Ectodermal cell (in vitro differentiated cells): ENCODE results near the gene RIMS4.

Experiments used
- H3K27ac ChIP-seq: 2 replicates; pipeline ENCODE4 v1.7.0; 2013; ENCODE audit warnings: mild to moderate bottlenecking, low read depth, low read length; ENCODE audit not compliant: insufficient read depth, poor library complexity, severe bottlenecking
- H3K27me3 ChIP-seq: 2 replicates; pipeline ENCODE4 v1.7.0; 2013; ENCODE audit warnings: mild to moderate bottlenecking, low read length; ENCODE audit not compliant: insufficient read depth, control insufficient read depth, poor library complexity, severe bottlenecking
- H3K36me3 ChIP-seq: one replicate; pipeline ENCODE4 v1.7.0; 2013; ENCODE audit warnings: low read length; ENCODE audit not compliant: control insufficient read depth, insufficient read depth
- H3K4me1 ChIP-seq: one replicate; pipeline ENCODE4 v1.7.0; 2013; ENCODE audit warnings: low read length; ENCODE audit not compliant: control insufficient read depth, insufficient read depth
- H3K4me3 ChIP-seq: 2 replicates; pipeline ENCODE4 v1.7.0; 2013; ENCODE audit warnings: low read depth, low read length, control low read depth; ENCODE audit not compliant: insufficient read depth
- H3K9me3 ChIP-seq: 2 replicates; pipeline ENCODE4 v1.7.0; 2013; ENCODE audit warnings: mild to moderate bottlenecking, low read length, moderate library complexity; ENCODE audit not compliant: control insufficient read depth
- whole genome bisulfite sequencing, 2 experiments: methylation state at CpG; one replicate each; pipeline ENCODE4 v1.1.7; 2013; ENCODE audit warnings: missing lambda C conversion rate in 2 of 2; 5-methylcytosine and 5-hydroxymethylcytosine counted together

The RIMS4 gene

GRCh38 chr20:44784688-44785087 is 25.7 kb downstream of the RIMS4 start:
- H3K4me3 ChIP-seq, result no peak overlapping the region
- no peaks in the 10 kb centered on the region for H3K36me3 ChIP-seq
- no peak overlapping the region for H3K27ac ChIP-seq
- no peaks in the 10 kb centered on the region for H3K9me3 ChIP-seq
- no peaks in the 10 kb centered on the region for H3K27me3 ChIP-seq
- H3K4me1 ChIP-seq, result no peaks in the 10 kb centered on the region
- WGBS, 2 experiments, result 85% methylated on average over 1 of the region's 1 CpG

- no peaks in the 10 kb centered on the region for H3K36me3 ChIP-seq
- H3K27me3 ChIP-seq, result no peaks in the 10 kb centered on the region
- H3K9me3 ChIP-seq, result no peaks in the 10 kb centered on the region
- 88 to 94% methylated on average over 3 of the region's 3 CpGs for WGBS, 2 experiments
- no peak overlapping the region for H3K4me3 ChIP-seq
- no peak overlapping the region for H3K27ac ChIP-seq
- H3K4me1 ChIP-seq, result no peaks in the 10 kb centered on the region
Measured at GRCh38 chr20:44781791-44782190, 28.6 kb downstream of the RIMS4 start.

GRCh38 chr20:44781118-44781517 is 29.2 kb downstream of the RIMS4 start:
- Histone ChIP-seq H3K4me3 (no peak overlapping the region), H3K36me3 (no peaks in the 10 kb centered on the region), H3K27ac (no peak overlapping the region), H3K27me3 (no peaks in the 10 kb centered on the region), H3K4me1 (no peaks in the 10 kb centered on the region), H3K9me3 (no peaks in the 10 kb centered on the region)
- 91 to 93% methylated on average over 3 of the region's 3 CpGs for WGBS, 2 experiments

GRCh38 chr20:44780226-44780625 is 30.1 kb downstream of the RIMS4 start:
- Histone ChIP-seq H3K36me3 (no peaks in the 10 kb centered on the region), H3K27ac (no peak overlapping the region)
- WGBS, 2 experiments, result 36 to 37% methylated on average over 5 of the region's 5 CpGs

GRCh38 chr20:44776980-44777379 is 33.4 kb downstream of the RIMS4 start:
- Histone ChIP-seq H3K36me3 (no peaks in the 10 kb centered on the region), H3K27me3 (no peaks in the 10 kb centered on the region), H3K9me3 (no peaks in the 10 kb centered on the region), H3K27ac (no peak overlapping the region), H3K4me3 (no peak overlapping the region), H3K4me1 (no peaks in the 10 kb centered on the region)
- 13 to 19% methylated on average over 6 to 7 of the region's 7 CpGs for WGBS, 2 experiments

More at GRCh38 chr20:44780226-44780625, 30.1 kb downstream of the RIMS4 start:
- no peak overlapping the region for H3K4me3 ChIP-seq
- H3K27me3 ChIP-seq, result no peaks in the 10 kb centered on the region
- H3K9me3 ChIP-seq, result no peaks in the 10 kb centered on the region
- H3K4me1 ChIP-seq, result no peaks in the 10 kb centered on the region

GRCh38 chr20:44773070-44773829 is 37.1 kb downstream of the RIMS4 start:
- Histone ChIP-seq H3K4me3 (no peak overlapping the region), H3K36me3 (no peaks in the 10 kb centered on the region), H3K9me3 (no peaks in the 10 kb centered on the region)

GRCh38 chr20:44772636-44773035 is 37.7 kb downstream of the RIMS4 start:
- Histone ChIP-seq H3K9me3 (no peaks in the 10 kb centered on the region), H3K4me1 (no peaks in the 10 kb centered on the region), H3K4me3 (no peak overlapping the region), H3K27ac (no peak overlapping the region), H3K36me3 (no peaks in the 10 kb centered on the region), H3K27me3 (no peaks in the 10 kb centered on the region)
- 80 to 82% methylated on average over 8 of the region's 8 CpGs for WGBS, 2 experiments

More at GRCh38 chr20:44773070-44773829, 37.1 kb downstream of the RIMS4 start:
- Histone ChIP-seq H3K27ac (no peak overlapping the region), H3K27me3 (no peaks in the 10 kb centered on the region), H3K4me1 (no peaks in the 10 kb centered on the region)
- 86 to 87% methylated on average over 10 of the region's 10 CpGs for WGBS, 2 experiments

- Histone ChIP-seq H3K36me3 (no peaks in the 10 kb centered on the region), H3K9me3 (no peaks in the 10 kb centered on the region), H3K27ac (no peak overlapping the region), H3K4me3 (no peak overlapping the region), H3K27me3 (no peaks in the 10 kb centered on the region), H3K4me1 (no peaks in the 10 kb centered on the region)
- WGBS, 2 experiments, result 94 to 95% methylated on average over 8 of the region's 8 CpGs
Measured at GRCh38 chr20:44771172-44771535, 39.2 kb downstream of the RIMS4 start.

- Histone ChIP-seq H3K27ac (no peak overlapping the region), H3K4me1 (no peaks in the 10 kb centered on the region), H3K4me3 (no peak overlapping the region), H3K36me3 (no peaks in the 10 kb centered on the region), H3K9me3 (no peaks in the 10 kb centered on the region), H3K27me3 (no peaks in the 10 kb centered on the region)
- 91 to 93% methylated on average over 10 to 11 of the region's 11 CpGs for WGBS, 2 experiments
Measured at GRCh38 chr20:44770484-44771171, 39.7 kb downstream of the RIMS4 start.

GRCh38 chr20:44769481-44769863 is 40.9 kb downstream of the RIMS4 start:
- Histone ChIP-seq H3K27ac (no peak overlapping the region), H3K4me1 (no peaks in the 10 kb centered on the region), H3K9me3 (no peaks in the 10 kb centered on the region), H3K4me3 (no peak overlapping the region), H3K36me3 (no peaks in the 10 kb centered on the region), H3K27me3 (no peaks in the 10 kb centered on the region)
- WGBS, 2 experiments, result 64 to 70% methylated on average over 5 of the region's 5 CpGs
